Caco-2 (cell line): ENCODE measurements around the gene NOD2. TPM values are rescaled to one million over a fixed set of nuclear protein-coding genes. Genes with fewer than 3 reads are reported as not detected.

Experiments used
- BruUV-seq: library from RNA; stranded (reverse); fragments of 400-500 nt; replicated peaks from 2 replicates; lab custom pipeline; 2021; lab: Mats Ljungman, UMichigan
- CTCF ChIA-PET: fragments of 300-600 bp; sonication (Branson Sonifier 250); formaldehyde crosslinking; loops from one replicate; lab custom pipeline; 2022; ENCODE audit warnings: antibody characterized with exemption; lab: Charles Lee
- POLR2A ChIA-PET: fragments of 300-600 bp; sonication (Branson Sonifier 250); formaldehyde crosslinking; loops from one replicate; lab custom pipeline; 2022; ENCODE audit warnings: antibody characterized with exemption; lab: Charles Lee
- DNase-seq, 2 experiments: peaks; one replicate each; pipeline versions ENCODE4 v3.0.0 to v3.0.0-alpha.2; 2020 to 2022
- H3K27me3 ChIP-seq: replicated peaks from 2 replicates; pipeline ENCODE4 v1.6.0; 2011; ENCODE audit warnings: low read length; ENCODE audit not compliant: control insufficient read depth, insufficient read depth
- H3K36me3 ChIP-seq: 2 replicates; pipeline ENCODE4 v1.5.1; 2011; ENCODE audit warnings: low read length; ENCODE audit not compliant: control insufficient read depth, insufficient read depth
- H3K4me1 ChIP-seq: fragments of 250-450 bp; sonication (Bioruptor Pico); 2 replicates; pipeline ENCODE4 v1.5.1; 2020; ENCODE audit warnings: mild to moderate bottlenecking
- H3K4me3 ChIP-seq: 2 replicates; pipeline ENCODE4 v1.5.1; 2011; ENCODE audit warnings: low read depth, mild to moderate bottlenecking, control low read depth, low read length
- H3K9me3 ChIP-seq: fragments of 250-450 bp; sonication (Bioruptor Pico); 2 replicates; pipeline ENCODE4 v1.5.1; 2020; ENCODE audit warnings: mild to moderate bottlenecking, moderate library complexity
- H3K27ac Mint-ChIP-seq: one replicate; pipeline ENCODE4 v1.8.0; 2022; ENCODE audit warnings: mixed read lengths; ENCODE audit not compliant: unreplicated experiment
- H3K27me3 Mint-ChIP-seq: one replicate; pipeline ENCODE4 v1.8.0; 2022; ENCODE audit warnings: mixed read lengths; ENCODE audit not compliant: insufficient read depth, unreplicated experiment
- H3K36me3 Mint-ChIP-seq: one replicate; pipeline ENCODE4 v1.8.0; 2022; ENCODE audit warnings: mild to moderate bottlenecking, mixed read lengths; ENCODE audit not compliant: insufficient read depth, unreplicated experiment
- H3K4me1 Mint-ChIP-seq: one replicate; pipeline ENCODE4 v1.8.0; 2022; ENCODE audit warnings: low read depth, mixed read lengths; ENCODE audit not compliant: unreplicated experiment
- H3K4me3 Mint-ChIP-seq: one replicate; pipeline ENCODE4 v1.8.0; 2022; ENCODE audit warnings: mild to moderate bottlenecking, moderate library complexity, mixed read lengths; ENCODE audit not compliant: unreplicated experiment
- H3K9me3 Mint-ChIP-seq: one replicate; pipeline ENCODE4 v1.8.0; 2022; ENCODE audit warnings: mixed read lengths; ENCODE audit not compliant: unreplicated experiment
- CTCF ChIP-seq, 2 experiments: fragments of 200-600 bp in 1 of 2; IDR thresholded peaks; 1 replicate in 1 of 2; 2 replicates in 1 of 2; pipeline versions ENCODE4 v1.5.1 to v1.8.0; 2011 to 2022; ENCODE audit warnings: antibody characterized with exemption in 1 of 2, control low read depth in 1 of 2, inconsistent platforms in 1 of 2, low read depth in 1 of 2, low read length in 1 of 2, mild to moderate bottlenecking in 1 of 2, moderate library complexity in 1 of 2; ENCODE audit not compliant: insufficient read depth in 1 of 2, severe bottlenecking in 1 of 2, unreplicated experiment in 1 of 2
- intact Hi-C: fragments of 100-400 bp; cut with micrococcal nuclease; formaldehyde crosslinking; loops from one replicate; pipeline ENCODE4 v1.10.0; 2022; ENCODE audit not compliant: unreplicated experiment
- total RNA-seq: library from RNA; stranded (reverse); gene quantifications from 2 replicates; pipeline ENCODE4 v1.2.3, GENCODE V29; 2022

The NOD2 gene
- total RNA-seq, 1 experiment from 2014 or later, result 0.23 TPM

DNA sequence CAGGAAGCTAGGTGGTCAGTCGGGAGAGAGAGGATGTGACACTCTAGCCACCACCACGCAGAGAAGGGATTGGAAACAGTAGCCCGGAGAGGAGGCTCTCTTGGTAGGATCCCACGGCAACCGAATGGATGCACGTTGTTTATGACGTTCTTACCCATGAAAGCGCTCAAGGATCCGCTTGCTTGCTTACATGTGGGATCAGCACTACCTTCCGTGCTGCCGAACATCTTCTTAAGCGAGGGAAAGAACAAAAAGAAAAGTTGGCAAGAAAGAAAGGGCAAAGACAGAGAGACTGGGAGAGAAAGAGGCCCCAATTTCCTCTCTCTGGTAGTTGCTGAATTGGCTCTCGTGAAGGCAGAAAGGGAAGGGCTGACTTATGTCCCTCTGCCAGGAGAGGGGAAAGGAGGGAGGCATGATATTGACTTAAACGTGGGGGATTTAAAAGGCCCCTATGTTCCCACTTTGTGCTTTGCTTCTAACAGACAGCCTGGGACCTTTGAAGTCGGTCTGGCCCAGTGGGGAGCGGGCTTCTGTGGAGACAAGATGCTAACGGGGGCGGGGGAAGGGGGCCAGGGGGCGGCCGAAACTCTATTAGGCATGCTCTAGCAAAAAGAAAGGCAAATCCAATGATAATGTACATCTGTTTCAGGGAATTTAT is 47.7 kb upstream of the NOD2 start:
- Histone ChIP-seq H3K4me3 (no peak overlapping the region), H3K9me3 (no peaks in the 10 kb centered on the region), H3K27me3 (no peaks in the 10 kb centered on the region), H3K36me3 (no peaks in the 10 kb centered on the region), H3K4me1 (no peaks in the 10 kb centered on the region)
- no peak overlapping the region for H3K27ac Mint-ChIP-seq
- no peaks in the 10 kb centered on the region for H3K4me1 Mint-ChIP-seq
- no TSS peak for BruUV-seq
- peaks cover 19% of the 10 kb centered on the region for H3K36me3 Mint-ChIP-seq
- POLR2A ChIA-PET, result no interaction called here
- CTCF ChIA-PET, result interaction anchor here (0.8 to 1.6 kb wide), 6 partner anchors 18 to 319 kb away, joined by 3 to 14 read pairs (median 6); no protein-coding TSS in a partner anchor
- intact Hi-C loops, result no loop called here
- no peak for TF ChIP-seq CTCF (IDR thresholded peaks at IDR 0.05; ENCODE audit: insufficient read depth in 1 of 2, low read depth in 1 of 2, low read length in 1 of 2, severe bottlenecking in 1 of 2, unreplicated experiment in 1 of 2)
- DNase-seq, result no peak
- no peaks in the 10 kb centered on the region for H3K9me3 Mint-ChIP-seq
- no peaks in the 10 kb centered on the region for H3K27me3 Mint-ChIP-seq
- H3K4me3 Mint-ChIP-seq, result no peak overlapping the region

GRCh38 chr16:50646345-50646744 is 47.1 kb upstream of the NOD2 start:
- no TSS peak for BruUV-seq
- H3K27me3 ChIP-seq, result no peaks in the 10 kb centered on the region
- Mint-ChIP-seq H3K27ac (no peak overlapping the region), H3K4me3 (no peak overlapping the region), H3K27me3 (no peaks in the 10 kb centered on the region), H3K9me3 (peaks cover under 1% of the 10 kb centered on the region), H3K36me3 (peaks cover 19% of the 10 kb centered on the region), H3K4me1 (no peaks in the 10 kb centered on the region)
- no peak overlapping the region for H3K4me3 ChIP-seq
- no peaks in the 10 kb centered on the region for H3K9me3 ChIP-seq
- no peak for DNase-seq
- CTCF ChIA-PET, result interaction anchor here (0.6 to 1.0 kb wide), 2 partner anchors 16 to 160 kb away, joined by 3 read pairs; no protein-coding TSS in a partner anchor
- no peak for TF ChIP-seq CTCF (IDR thresholded peaks at IDR 0.05; ENCODE audit: insufficient read depth in 1 of 2, low read depth in 1 of 2, low read length in 1 of 2, severe bottlenecking in 1 of 2, unreplicated experiment in 1 of 2)
- no peaks in the 10 kb centered on the region for H3K4me1 ChIP-seq
- no peaks in the 10 kb centered on the region for H3K36me3 ChIP-seq
- POLR2A ChIA-PET, result no interaction called here
- intact Hi-C loops, result no loop called here

GRCh38 chr16:50651835-50652438 is 41.5 kb upstream of the NOD2 start:
- Mint-ChIP-seq H3K9me3 (peaks cover 11% of the 10 kb centered on the region), H3K36me3 (peaks cover 6% of the 10 kb centered on the region), H3K27ac (no peak overlapping the region), H3K27me3 (no peaks in the 10 kb centered on the region), H3K4me1 (no peaks in the 10 kb centered on the region), H3K4me3 (no peak overlapping the region)
- TF ChIP-seq CTCF (IDR thresholded peaks at IDR 0.05; ENCODE audit: insufficient read depth in 1 of 2, low read depth in 1 of 2, low read length in 1 of 2, severe bottlenecking in 1 of 2, unreplicated experiment in 1 of 2), result no peak
- DNase-seq, result no peak
- Histone ChIP-seq H3K4me1 (no peaks in the 10 kb centered on the region), H3K9me3 (0 out of 2 replicates have a peak, but pooled peaks cover 4% of the 10 kb centered on the region), H3K4me3 (no peak overlapping the region), H3K36me3 (no peaks in the 10 kb centered on the region), H3K27me3 (no peaks in the 10 kb centered on the region)
- BruUV-seq, result no TSS peak
- intact Hi-C loops, result no loop called here
- POLR2A ChIA-PET, result interaction anchor here (0.6 kb wide), 1 partner anchor 27 kb away, joined by 4 read pairs; no protein-coding TSS in a partner anchor
- CTCF ChIA-PET, result no interaction called here
